ENCODE data around the gene PCDHB5.

DNA sequence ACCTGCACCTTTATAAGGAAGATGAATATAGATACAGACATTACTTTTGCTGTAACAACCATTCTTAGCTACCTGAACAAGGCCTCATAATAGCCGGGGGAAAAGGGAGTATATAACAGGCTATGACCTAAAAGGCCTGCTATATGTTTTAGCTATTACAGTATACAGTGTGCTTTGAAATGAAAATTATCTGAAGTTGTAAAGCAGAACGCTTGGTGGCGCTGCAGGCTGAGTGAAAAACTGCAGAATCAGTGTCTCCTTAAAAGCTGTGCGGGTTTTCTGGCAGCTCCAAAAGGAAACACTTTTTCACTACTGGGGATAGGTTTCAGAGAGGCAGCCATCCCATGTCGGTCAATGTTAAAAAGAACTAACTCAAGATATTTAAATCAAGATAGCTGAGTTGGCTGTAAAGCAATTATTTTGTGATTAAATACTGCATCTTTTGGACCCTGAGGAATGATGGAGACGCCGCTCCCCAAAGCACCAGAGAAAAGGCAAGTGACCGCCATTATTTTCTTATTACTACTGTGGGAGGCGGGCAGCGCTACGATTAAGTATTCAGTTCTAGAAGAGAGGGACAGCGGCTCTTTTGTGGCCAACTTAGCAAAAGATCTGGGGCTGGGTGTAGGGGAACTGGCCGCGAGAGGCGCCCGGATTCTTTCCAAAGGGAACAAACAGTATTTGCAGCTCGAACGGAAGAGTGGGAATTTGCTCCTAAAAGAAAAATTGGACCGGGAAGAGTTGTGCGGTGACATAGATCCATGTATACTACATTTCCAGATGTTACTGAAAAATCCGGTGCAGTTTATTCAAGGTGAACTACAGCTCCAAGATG is 20.8 kb downstream of the PCDHB5 start:
- TF ChIP-seq PHF8 (IDR thresholded peaks at IDR 0.05; ENCODE audit: borderline replicate concordance, low read depth) (no peak), EP300 (IDR thresholded peaks at IDR 0.05) (no peak), NR3C1 (IDR thresholded peaks at IDR 0.05) (no peak), SMC3 (IDR thresholded peaks at IDR 0.05) (no peak), POLR2A (IDR thresholded peaks at IDR 0.05; ENCODE audit: low read length) (no peak), CEBPB (IDR thresholded peaks at IDR 0.05) (no peak)
- TF ChIP-seq, protein P1, sequence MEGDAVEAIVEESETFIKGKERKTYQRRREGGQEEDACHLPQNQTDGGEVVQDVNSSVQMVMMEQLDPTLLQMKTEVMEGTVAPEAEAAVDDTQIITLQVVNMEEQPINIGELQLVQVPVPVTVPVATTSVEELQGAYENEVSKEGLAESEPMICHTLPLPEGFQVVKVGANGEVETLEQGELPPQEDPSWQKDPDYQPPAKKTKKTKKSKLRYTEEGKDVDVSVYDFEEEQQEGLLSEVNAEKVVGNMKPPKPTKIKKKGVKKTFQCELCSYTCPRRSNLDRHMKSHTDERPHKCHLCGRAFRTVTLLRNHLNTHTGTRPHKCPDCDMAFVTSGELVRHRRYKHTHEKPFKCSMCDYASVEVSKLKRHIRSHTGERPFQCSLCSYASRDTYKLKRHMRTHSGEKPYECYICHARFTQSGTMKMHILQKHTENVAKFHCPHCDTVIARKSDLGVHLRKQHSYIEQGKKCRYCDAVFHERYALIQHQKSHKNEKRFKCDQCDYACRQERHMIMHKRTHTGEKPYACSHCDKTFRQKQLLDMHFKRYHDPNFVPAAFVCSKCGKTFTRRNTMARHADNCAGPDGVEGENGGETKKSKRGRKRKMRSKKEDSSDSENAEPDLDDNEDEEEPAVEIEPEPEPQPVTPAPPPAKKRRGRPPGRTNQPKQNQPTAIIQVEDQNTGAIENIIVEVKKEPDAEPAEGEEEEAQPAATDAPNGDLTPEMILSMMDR (IDR thresholded peaks at IDR 0.05), result peak; percentile 18; the same call in 2 of the 3 replicates
- TF ChIP-seq, protein P2, sequence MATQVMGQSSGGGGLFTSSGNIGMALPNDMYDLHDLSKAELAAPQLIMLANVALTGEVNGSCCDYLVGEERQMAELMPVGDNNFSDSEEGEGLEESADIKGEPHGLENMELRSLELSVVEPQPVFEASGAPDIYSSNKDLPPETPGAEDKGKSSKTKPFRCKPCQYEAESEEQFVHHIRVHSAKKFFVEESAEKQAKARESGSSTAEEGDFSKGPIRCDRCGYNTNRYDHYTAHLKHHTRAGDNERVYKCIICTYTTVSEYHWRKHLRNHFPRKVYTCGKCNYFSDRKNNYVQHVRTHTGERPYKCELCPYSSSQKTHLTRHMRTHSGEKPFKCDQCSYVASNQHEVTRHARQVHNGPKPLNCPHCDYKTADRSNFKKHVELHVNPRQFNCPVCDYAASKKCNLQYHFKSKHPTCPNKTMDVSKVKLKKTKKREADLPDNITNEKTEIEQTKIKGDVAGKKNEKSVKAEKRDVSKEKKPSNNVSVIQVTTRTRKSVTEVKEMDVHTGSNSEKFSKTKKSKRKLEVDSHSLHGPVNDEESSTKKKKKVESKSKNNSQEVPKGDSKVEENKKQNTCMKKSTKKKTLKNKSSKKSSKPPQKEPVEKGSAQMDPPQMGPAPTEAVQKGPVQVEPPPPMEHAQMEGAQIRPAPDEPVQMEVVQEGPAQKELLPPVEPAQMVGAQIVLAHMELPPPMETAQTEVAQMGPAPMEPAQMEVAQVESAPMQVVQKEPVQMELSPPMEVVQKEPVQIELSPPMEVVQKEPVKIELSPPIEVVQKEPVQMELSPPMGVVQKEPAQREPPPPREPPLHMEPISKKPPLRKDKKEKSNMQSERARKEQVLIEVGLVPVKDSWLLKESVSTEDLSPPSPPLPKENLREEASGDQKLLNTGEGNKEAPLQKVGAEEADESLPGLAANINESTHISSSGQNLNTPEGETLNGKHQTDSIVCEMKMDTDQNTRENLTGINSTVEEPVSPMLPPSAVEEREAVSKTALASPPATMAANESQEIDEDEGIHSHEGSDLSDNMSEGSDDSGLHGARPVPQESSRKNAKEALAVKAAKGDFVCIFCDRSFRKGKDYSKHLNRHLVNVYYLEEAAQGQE (IDR thresholded peaks at IDR 0.05), result no peak
- TF ChIP-seq, protein P3, sequence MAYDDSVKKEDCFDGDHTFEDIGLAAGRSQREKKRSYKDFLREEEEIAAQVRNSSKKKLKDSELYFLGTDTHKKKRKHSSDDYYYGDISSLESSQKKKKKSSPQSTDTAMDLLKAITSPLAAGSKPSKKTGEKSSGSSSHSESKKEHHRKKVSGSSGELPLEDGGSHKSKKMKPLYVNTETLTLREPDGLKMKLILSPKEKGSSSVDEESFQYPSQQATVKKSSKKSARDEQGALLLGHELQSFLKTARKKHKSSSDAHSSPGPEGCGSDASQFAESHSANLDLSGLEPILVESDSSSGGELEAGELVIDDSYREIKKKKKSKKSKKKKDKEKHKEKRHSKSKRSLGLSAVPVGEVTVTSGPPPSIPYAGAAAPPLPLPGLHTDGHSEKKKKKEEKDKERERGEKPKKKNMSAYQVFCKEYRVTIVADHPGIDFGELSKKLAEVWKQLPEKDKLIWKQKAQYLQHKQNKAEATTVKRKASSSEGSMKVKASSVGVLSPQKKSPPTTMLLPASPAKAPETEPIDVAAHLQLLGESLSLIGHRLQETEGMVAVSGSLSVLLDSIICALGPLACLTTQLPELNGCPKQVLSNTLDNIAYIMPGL (CRISPR knock-in tag; IDR thresholded peaks at IDR 0.05; ENCODE audit: borderline replicate concordance), result no peak
